Fibroblast of lung (primary cell): Measurements from ENCODE around the gene POU2F2.

Experiments
- CTCF ChIP-seq, 2 donors: IDR thresholded peaks in 1 of 2; conservative IDR thresholded peaks in 1 of 2; 1 replicate in 1 of 2; 2 replicates in 1 of 2; pipeline ENCODE4 v1.5.1; 2011 to 2012; ENCODE audit warnings: low read length in 2 of 2, control low read depth in 1 of 2, inconsistent platforms in 1 of 2, low read depth in 1 of 2, mild to moderate bottlenecking in 1 of 2
- EZH2 ChIP-seq: IDR thresholded peaks from 2 replicates; pipeline ENCODE4 v1.5.1; 2012; ENCODE audit warnings: low read length, control low read depth, mild to moderate bottlenecking; ENCODE audit errors: missing control alignments

GRCh38 chr19:42102877-42103276, 29.4 kb downstream of the POU2F2 start:
- TF ChIP-seq CTCF (conservative IDR thresholded peaks at IDR 0.05 in 1 of 2, IDR thresholded peaks at IDR 0.05 in 1 of 2; ENCODE audit: low read depth in 1 of 2, low read length in 2 of 2) (no peak), EZH2 (no peak)
